ENCODE data around the gene SOCS7. TPM values are rescaled to one million over a fixed set of nuclear protein-coding genes. Genes with fewer than 3 reads are reported as not detected.

Gene SOCS7
- total RNA-seq, 1 donor from 2014 or later = 33.3 TPM

DNA sequence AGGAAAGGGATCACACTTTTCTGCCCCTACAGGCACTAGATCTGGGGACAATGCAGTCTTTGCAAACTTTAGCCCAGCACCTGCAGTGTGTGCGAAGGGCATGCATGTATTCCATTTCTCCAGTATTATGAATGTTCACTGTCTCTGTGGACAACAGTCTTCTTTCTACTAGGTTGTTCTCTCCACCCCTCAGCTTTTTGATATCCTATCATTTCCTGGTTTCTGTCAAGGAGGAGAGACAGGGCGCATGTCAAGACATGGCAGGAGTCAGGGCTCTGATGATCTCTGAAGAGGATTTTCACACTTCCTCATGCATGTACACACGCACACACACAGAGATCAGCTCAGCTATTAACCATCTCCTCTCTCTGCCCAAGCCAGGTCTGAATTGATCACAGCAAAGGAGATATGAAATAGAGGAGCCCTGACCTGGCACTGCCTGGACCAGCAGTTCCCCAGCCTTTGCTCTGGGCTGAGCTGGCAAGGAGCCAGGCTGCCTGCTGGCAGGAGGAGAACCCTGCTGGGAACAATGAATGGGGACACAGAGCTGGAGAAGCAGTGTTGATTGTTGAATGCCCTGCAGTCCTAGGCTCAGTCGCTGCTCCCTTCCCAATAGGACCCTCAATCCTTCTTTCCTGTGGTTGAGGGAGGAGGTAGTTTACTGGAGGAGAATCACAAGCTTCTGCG is 10.5 kb upstream of the SOCS7 start:
- peaks cover 9% of the 10 kb centered on the region for H3K27me3 Mint-ChIP-seq (ENCODE audit: unreplicated experiment)
- no peak for DNase-seq
- H3K9me3 Mint-ChIP-seq (ENCODE audit: unreplicated experiment) = peaks cover 2% of the 10 kb centered on the region
- H3K27ac Mint-ChIP-seq (ENCODE audit: unreplicated experiment) = no peak overlapping the region
- TF ChIP-seq, protein P1, sequence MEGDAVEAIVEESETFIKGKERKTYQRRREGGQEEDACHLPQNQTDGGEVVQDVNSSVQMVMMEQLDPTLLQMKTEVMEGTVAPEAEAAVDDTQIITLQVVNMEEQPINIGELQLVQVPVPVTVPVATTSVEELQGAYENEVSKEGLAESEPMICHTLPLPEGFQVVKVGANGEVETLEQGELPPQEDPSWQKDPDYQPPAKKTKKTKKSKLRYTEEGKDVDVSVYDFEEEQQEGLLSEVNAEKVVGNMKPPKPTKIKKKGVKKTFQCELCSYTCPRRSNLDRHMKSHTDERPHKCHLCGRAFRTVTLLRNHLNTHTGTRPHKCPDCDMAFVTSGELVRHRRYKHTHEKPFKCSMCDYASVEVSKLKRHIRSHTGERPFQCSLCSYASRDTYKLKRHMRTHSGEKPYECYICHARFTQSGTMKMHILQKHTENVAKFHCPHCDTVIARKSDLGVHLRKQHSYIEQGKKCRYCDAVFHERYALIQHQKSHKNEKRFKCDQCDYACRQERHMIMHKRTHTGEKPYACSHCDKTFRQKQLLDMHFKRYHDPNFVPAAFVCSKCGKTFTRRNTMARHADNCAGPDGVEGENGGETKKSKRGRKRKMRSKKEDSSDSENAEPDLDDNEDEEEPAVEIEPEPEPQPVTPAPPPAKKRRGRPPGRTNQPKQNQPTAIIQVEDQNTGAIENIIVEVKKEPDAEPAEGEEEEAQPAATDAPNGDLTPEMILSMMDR (IDR thresholded peaks at IDR 0.05; ENCODE audit: partially characterized antibody, unreplicated experiment) = no peak
- H3K4me1 Mint-ChIP-seq (ENCODE audit: low read depth, unreplicated experiment) = peaks cover 3% of the 10 kb centered on the region
- H3K4me3 Mint-ChIP-seq (ENCODE audit: unreplicated experiment) = no peak overlapping the region
- H3K36me3 Mint-ChIP-seq (ENCODE audit: unreplicated experiment) = no peaks in the 10 kb centered on the region

DNA sequence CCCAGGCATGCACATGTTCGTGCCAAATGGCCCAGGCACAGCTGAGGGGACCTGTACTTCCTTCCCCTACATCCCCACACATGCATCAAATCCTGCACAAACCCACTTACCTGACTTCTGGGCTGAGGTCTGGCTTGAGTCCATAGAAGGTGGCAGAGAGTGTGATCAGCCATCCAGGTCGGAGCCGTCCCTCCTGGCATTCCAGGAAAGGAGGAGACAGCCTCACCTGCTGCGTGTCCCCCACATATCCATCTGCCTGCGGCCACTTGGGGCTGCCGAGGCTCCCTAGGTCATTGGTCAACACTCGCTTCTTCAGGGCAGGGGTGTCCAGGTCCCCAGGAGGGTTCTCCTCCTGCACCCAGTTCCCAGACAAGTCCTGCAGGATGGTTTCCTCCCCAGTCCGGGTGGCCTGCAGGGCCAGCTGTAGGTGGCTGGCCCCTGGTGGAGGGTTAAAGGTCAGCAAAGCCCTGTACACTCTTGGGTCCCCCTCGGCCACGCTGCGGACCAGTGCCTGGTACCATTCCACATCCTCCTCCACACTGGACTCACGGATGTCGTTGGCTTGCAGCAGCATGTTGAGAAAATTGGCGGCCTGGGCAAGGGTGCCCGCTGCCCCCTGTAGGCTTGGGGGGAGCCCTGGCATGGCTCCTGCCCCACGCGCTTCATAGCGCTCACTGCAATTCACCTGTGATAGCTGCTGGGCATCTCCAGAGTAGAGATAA is 8.6 kb upstream of the SOCS7 start:
- H3K36me3 Mint-ChIP-seq (ENCODE audit: unreplicated experiment) = no peaks in the 10 kb centered on the region
- peaks cover 2% of the 10 kb centered on the region for H3K9me3 Mint-ChIP-seq (ENCODE audit: unreplicated experiment)
- no peak overlapping the region for H3K4me3 Mint-ChIP-seq (ENCODE audit: unreplicated experiment)
- TF ChIP-seq, protein P1 (IDR thresholded peaks at IDR 0.05; ENCODE audit: partially characterized antibody, unreplicated experiment) = no peak
- no peak for DNase-seq
- peaks cover 7% of the 10 kb centered on the region for H3K27me3 Mint-ChIP-seq (ENCODE audit: unreplicated experiment)
- peaks cover 3% of the 10 kb centered on the region for H3K4me1 Mint-ChIP-seq (ENCODE audit: low read depth, unreplicated experiment)
- no peak overlapping the region for H3K27ac Mint-ChIP-seq (ENCODE audit: unreplicated experiment)

DNA sequence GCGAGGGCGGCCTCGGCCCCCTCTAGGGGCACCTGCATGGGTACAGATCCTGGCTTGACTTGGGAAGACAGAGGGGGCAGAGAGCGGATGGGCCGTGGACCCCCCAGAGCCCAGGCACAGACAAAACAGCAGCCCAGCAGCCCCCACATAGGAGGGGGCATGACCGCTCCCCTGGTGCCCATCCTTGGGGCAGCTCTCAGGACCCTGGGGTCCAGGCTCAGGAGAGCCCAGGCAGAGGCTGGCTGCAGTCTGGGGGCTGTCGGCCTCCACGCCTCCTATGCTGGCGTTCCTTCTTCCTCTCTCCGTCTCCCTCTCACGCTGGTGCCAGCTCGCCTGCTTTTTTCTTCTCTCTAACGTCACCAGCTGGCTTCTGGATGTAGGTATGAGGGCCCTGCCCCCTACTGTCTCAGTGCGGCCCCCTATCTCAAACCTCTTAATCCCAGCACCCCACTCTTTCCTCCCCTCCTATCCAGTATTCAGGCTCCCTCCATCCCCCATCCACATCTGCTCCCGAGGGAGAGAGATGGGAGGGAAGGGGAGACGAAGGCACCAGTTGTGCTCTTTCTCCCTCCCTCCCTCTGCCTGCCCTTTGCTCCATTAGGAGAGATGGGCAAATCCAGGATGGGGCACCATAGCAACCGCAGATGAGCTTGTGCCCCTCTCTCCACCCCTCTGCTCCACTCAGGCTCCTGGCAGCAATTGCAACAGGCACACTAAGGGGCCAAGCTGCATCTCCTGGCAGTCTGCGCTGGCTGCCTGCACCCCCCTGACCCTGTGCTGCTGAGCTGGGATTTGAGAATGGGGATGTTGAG is 7.8 kb upstream of the SOCS7 start, which contains the start of gene GPR179:
Gene GPR179 (minus strand): TSS at position 349 of the 812 bp plus-strand sequence. CDS start 167 bp downstream, at position 182.
- peaks cover 4% of the 10 kb centered on the region for H3K27me3 Mint-ChIP-seq (ENCODE audit: unreplicated experiment)

DNA sequence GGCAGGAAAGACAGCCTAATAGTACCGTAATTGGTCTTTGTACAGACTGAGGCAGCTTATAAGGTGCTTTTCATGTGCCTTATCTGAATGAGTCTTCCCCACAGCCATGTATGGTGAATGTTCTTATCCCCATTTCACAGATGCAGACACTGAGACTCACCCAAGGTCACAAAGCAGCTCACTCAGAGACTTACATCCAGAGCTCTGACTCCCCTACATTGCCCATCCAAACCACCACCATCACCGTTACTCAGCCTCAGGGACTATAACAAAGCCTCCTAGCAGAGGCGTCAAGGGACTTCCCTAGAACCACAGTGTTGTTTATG is 7.3 kb upstream of the SOCS7 start:
- Mint-ChIP-seq H3K4me3 (ENCODE audit: unreplicated experiment) (no peak overlapping the region), H3K27me3 (ENCODE audit: unreplicated experiment) (peaks cover 3% of the 10 kb centered on the region), H3K4me1 (ENCODE audit: low read depth, unreplicated experiment) (peaks cover 3% of the 10 kb centered on the region), H3K9me3 (ENCODE audit: unreplicated experiment) (no peaks in the 10 kb centered on the region), H3K36me3 (ENCODE audit: unreplicated experiment) (no peaks in the 10 kb centered on the region), H3K27ac (ENCODE audit: unreplicated experiment) (no peak overlapping the region)
- no peak for DNase-seq
- TF ChIP-seq, protein P1 (IDR thresholded peaks at IDR 0.05; ENCODE audit: partially characterized antibody, unreplicated experiment) = no peak

More for the DNA sequence above, 7.8 kb upstream of the SOCS7 start, which contains the start of gene GPR179:
- Mint-ChIP-seq H3K4me3 (ENCODE audit: unreplicated experiment) (no peak within 1 kb of the TSS), H3K27ac (ENCODE audit: unreplicated experiment) (no peak within 1 kb of the TSS), H3K36me3 (ENCODE audit: unreplicated experiment) (no peaks in the 10 kb centered on the region), H3K9me3 (ENCODE audit: unreplicated experiment) (no peaks in the 10 kb centered on the region), H3K4me1 (ENCODE audit: low read depth, unreplicated experiment) (peaks cover 3% of the 10 kb centered on the region)
- TF ChIP-seq, protein P1 (IDR thresholded peaks at IDR 0.05; ENCODE audit: partially characterized antibody, unreplicated experiment) = no peak
- DNase-seq = no peak
